Measurements from ENCODE around the gene GSG1.
"Not testable (repeated sequence)": the region's sequence is repeated elsewhere in the genome, so short reads cannot be mapped to it uniquely, and the experiment has no call there.

The GSG1 gene

DNA sequence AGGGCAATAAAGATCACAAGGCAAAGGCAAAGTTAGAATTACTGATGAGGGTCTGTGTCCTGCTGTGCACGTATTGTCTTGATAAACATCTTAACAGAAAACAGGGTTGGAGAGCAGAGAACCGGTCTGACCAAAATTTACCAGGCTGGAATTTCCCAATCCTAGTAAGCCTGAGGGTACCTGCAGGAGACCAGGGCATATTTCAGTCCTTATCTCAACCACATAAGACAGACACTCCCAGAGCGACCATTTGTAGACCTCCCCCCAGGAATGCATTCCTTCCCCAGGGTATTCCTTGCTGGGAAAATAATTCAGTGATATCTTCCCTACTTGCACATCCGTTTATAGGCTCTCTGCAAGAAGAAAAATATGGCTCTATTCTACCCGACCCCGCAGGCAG is 49.9 kb downstream of the GSG1 start:
- not testable (repeated sequence) for DNase-seq (ENCODE audit: low read depth)

DNA sequence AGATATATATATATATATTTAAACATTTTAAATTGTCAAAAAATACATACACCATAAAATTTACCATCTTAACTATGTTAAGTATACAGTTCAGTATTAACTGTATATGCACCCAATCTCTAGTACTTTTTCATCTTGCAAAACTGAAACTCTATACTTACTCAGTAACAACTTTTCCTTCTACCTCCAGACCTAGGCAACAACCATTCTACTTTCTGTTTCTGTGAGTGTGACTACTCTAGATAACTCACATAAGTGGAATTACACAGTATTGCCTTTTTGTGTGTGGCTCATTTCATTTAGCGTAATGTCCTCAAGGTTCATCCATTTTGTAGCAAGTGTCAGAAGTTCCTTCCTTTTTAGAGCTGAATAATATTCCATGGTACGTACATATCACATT is 51.0 kb downstream of the GSG1 start:
- no peak for DNase-seq (ENCODE audit: low read depth)

DNA sequence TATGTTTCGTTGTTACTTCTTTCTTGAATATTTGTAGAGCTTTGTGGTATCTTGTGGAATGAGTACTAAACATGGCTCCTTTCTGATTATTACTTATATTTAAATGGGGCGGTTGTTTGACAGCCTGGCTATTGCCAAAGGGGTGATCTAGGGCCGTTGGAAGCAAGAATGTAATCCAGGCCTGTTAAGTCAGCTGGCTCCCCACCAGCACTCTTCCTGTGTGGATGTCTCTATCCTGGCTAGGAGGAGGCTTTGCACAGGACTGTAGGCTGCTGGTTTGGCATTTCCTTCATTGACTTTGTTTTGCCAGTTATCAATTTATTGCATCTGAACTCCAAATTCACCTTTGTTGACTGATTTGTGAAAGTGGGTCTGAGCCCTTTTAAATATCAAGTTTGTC is 53.7 kb downstream of the GSG1 start:
- no peak for DNase-seq (ENCODE audit: low read depth)

DNA sequence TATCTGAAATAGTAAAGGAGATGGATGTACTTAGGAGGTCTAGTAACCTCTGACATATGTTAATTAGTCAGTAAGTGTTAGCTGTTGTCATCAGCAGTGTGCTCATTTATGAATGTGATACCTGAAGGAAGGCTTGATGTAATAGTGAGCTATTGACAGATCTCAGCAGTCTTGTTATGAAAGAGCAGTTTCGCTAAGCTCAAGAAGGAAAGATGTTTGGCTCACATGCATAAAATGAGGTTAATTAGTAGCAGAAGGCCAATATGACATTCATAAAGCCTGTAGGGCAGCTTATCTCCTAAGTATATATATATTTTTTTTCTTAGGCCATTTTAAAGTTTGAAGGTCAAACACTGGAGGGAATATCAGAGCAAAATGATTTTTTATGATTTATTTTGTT is 56.5 kb downstream of the GSG1 start:
- DNase-seq (ENCODE audit: low read depth): no peak

DNA sequence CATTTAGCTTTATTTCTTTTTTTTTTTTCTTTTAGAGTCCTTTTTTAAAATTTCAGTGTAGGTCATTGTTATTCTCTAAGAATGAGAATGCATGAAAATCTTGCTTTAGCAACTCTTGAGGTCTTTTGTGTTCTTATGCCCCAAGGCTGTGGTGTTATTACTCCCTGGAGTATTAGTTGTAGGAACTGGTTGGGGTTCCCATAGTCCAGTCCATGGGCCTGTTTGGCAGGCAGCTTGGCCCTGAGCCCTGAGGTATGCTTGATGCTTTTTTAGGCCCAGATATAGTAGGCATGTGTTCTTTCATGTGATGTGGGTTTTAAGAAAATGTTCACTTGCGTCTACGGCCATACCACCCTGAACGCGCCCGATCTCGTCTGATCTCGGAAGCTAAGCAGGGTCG is 57.7 kb downstream of the GSG1 start:
- no peak for DNase-seq (ENCODE audit: low read depth)

DNA sequence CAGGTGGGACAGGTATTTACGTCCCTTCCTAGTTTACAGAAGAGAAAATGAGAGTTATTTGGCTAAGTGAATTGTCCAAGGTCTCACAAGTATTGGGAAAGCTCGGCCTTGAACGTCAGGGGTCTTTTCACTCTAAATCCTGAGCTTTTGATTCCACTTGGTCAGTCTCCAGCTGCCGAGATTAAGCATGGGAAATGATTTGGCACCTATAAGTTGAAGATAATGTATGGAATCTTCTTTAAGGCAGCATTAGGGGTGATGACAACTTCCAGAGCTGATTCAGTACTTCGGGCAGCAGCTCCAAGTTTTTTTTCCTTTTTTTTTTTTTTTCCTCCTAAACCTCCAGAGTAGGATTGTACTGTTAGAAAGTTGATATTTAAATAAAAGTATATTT is 58.6 kb downstream of the GSG1 start:
- DNase-seq (ENCODE audit: low read depth): no peak

DNA sequence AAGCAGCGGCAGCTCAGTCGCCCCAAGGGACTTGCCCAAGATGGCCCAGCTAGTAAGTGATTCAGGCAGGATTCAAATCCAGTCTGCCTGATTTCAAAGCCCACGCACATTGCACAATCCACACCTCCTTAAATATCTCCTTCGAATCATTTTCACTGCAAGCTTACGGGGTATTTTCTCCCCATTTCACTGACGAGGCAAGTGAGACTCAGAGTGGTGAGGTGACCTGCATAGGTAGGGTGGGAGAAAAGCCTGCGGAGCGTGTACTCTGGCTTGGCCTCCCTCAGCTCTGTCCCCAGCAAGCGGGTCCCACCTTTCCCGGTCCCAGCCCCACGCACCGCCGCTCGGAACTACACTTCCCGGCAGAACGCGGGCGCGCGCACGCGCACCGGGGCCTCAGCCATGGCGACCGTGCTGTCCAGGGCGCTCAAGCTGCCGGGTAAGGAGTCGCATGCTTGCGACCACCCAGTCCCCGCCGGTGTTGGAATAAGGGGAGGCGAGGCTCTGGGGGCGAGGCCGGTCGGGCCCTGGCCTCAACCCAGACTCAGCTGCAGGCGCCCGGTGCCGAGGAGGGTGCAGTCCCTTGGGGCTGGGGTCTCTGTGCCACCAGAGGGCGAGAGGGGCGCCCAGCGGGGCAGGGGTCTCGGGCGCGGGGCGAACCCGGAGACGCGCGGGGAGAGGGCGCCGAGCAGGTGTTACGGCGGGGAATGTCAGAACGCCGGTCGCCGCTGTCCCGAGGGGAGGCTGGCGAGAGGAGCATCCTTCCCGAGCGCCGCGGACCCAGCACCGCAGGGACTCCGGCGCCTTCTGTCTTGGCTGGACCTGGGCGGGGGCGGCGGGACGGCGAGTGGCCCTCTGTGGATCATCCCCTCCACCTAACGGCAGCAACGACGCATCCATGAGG is 59.2 kb downstream of the GSG1 start, which contains the start of gene FAM234B:
FAM234B (plus strand) TSS at position 380 of the 904 bp plus-strand sequence; CDS start at position 403, 23 bp downstream.
- DNase-seq (ENCODE audit: low read depth): peak; percentile 73

DNA sequence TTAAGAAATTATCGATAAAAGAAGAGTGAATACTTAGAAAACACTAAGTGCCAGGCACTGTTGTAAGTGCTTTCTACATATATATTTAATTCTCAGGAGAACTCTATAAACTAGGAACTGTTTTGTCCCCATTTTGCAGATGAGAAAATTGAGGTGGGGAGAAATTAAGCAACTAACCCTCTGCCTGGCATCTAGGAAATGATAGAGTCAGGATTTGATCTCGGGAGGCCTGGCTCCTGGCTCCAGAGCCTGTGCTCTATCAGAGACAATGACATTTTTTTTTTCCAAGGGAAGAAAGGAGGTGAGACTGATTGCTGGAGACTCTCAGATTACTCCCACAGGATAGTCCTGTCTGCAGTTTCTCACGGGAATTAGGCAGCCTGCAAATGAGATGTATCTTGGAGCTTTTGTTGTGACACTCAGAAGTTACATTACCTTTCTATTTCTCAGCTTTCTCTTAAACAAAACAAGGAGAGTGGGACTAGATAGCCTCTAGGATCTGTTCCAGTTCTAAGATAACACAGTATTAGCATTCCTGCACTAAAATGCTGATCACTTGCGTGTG is 60.7 kb downstream of the GSG1 start:
- no peak for DNase-seq (ENCODE audit: low read depth)

DNA sequence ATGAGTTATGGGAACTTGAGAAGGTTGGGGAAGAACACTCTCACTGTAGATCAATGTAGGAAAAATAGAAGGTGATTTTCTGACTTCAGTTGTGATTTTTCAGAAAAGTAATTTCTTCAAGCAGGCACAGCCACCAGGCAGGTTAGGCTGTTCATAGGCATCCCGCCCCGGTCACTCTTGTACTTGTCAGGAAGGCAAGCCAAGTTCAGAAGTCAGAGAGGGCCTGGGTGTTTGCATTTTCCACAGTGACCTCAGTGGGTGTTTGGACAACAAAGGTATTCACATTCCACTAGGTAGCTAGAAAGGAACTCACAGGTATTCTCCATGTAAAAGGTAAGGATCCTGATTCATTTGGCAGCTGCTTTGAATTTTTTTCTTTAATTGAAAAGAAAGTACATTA is 62.2 kb downstream of the GSG1 start:
- no peak for DNase-seq (ENCODE audit: low read depth)

DNA sequence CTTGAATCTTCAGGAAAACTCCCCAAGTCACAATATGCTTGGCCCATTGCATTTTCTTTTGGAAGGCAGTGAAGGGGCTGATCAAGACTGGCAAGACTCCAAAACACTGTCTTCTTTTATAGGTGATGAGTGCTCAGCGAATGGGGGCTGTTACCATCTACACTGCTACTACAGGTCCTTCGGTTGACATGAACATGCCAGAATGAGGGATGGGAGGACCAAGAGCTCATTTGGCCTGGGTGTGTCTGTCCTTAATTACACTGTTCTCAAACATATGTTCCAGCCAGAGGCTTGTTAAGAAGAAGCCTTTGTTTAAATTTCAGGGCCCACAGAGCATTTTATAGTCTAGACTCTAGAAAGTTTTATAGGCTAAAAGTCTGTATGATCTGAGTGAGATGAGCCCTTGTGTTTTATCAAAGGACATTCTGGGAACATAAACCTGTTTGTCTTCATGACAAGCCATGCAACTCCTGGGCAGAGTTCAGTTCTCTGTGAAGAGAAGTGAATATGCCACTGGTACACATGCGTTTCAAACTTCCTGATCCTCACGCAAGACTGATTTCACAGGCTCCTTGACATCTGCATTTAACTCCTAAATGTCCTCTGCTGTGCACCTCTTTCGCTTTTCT is 64.0 kb downstream of the GSG1 start:
- DNase-seq (ENCODE audit: low read depth): no peak

DNA sequence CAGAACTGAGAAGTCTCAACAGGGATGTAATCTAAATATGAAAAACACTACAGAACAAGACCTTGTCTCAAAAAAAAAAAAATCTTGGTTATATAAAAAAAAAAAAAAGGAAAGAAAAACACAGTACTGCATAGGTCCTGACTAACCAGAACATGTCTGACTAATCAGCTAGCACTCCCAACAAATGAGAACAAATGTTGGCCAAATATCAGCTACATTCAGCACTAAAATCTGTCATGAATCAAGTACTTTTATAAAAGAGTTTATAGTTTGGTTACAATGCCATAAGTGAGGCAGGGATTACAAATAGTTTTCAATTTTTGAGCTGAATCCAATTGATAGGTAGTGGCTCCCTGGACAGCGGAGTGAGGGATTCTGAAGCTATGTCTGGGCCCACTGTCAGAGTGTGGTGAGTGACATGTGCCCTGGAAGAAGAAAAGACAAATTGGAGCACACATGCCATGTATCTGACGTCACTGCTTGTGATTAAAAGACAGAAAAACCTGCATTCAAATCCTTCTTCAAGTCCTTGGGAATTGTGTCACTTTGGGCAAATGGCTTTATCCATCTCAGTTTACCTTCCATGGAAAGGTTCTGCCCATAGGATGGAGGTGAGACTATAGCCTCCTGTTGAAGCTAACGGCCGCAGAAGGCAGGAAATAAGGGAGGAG is 64.8 kb downstream of the GSG1 start:
- DNase-seq (ENCODE audit: low read depth): no peak

DNA sequence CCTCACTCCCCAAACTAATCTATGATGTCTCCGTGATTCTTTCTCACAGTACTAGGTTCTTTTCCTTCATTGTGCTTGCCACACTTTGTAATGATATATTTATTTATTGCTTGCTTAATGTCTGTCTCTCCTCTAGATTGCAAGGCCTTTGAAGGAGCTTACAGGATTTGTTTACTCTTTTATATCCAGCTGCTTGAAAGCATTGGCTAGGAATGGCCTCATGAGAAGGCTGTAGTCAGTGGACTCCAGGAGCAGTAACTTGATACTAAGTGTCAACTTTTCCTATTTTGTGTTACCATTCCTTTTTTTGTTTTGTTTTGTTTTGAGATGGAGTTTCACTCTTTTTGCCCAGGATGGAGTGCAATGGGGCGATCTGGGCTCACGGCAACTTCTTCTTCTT is 66.6 kb downstream of the GSG1 start:
- DNase-seq (ENCODE audit: low read depth): no peak

DNA sequence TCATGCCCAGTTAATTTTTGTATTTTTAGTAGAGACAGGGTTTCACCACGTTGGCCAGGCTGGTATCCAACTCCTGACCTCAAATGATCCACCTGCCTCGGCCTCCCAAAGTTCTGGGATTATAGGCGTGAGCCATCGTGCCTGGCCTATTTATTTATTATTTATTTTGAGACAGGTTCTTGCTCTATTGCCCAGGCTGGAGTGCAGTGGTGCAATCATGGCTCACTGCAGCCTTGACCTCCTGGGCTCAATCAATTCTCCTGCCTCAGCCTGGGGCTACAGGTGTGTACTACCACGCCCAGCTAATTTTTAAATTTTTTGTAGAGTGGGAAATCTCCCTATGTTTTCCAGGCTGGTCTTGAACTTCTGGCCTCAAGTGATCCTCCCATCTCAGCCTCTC is 68.1 kb downstream of the GSG1 start:
- DNase-seq (ENCODE audit: low read depth): not testable (repeated sequence)
